LoVo (cell line): ENCODE measurements around the gene FRK.

Source experiments
- DNase-seq: peaks from one replicate; pipeline ENCODE4 v3.0.0-alpha.2; 2016; ENCODE audit warnings: low spot score

FRK gene

GRCh38 chr6:116035616-116036015 is 25.1 kb downstream of the FRK start:
- no peak for DNase-seq

- no peak for DNase-seq
Observed at GRCh38 chr6:116034327-116034726, 26.4 kb downstream of the FRK start.

- no peak for DNase-seq
Observed at GRCh38 chr6:116033687-116034303, 26.9 kb downstream of the FRK start.

GRCh38 chr6:116030770-116031169 is 29.9 kb downstream of the FRK start:
- DNase-seq: no peak

GRCh38 chr6:116029535-116029934 is 31.2 kb downstream of the FRK start:
- no peak for DNase-seq

- no peak for DNase-seq
Observed at GRCh38 chr6:116028233-116028632, 32.5 kb downstream of the FRK start.

GRCh38 chr6:116027801-116028200 is 32.9 kb downstream of the FRK start:
- DNase-seq: no peak

GRCh38 chr6:116025405-116025804 is 35.3 kb downstream of the FRK start:
- DNase-seq: no peak

- DNase-seq: no peak
Observed at GRCh38 chr6:116022841-116023445, 37.7 kb downstream of the FRK start.

GRCh38 chr6:116020738-116021137 is 40.0 kb downstream of the FRK start:
- no peak for DNase-seq

GRCh38 chr6:116019428-116019827 is 41.3 kb downstream of the FRK start:
- no peak for DNase-seq

GRCh38 chr6:116018976-116019375 is 41.7 kb downstream of the FRK start:
- no peak for DNase-seq

- DNase-seq: no peak
Observed at GRCh38 chr6:116017546-116018295, 43.0 kb downstream of the FRK start.

GRCh38 chr6:116016846-116017545 is 43.7 kb downstream of the FRK start:
- no peak for DNase-seq

- no peak for DNase-seq
Observed at GRCh38 chr6:116015983-116016382, 44.7 kb downstream of the FRK start.

GRCh38 chr6:116015561-116015960 is 45.1 kb downstream of the FRK start:
- no peak for DNase-seq

GRCh38 chr6:116012951-116013350 is 47.7 kb downstream of the FRK start:
- peak; percentile 27 for DNase-seq

GRCh38 chr6:116012471-116012949 is 48.2 kb downstream of the FRK start:
- DNase-seq: peak; percentile 41

GRCh38 chr6:116011520-116011919 is 49.2 kb downstream of the FRK start:
- peak; percentile 84 for DNase-seq

GRCh38 chr6:116010790-116011401 is 49.8 kb downstream of the FRK start:
- DNase-seq: peak; percentile 68

GRCh38 chr6:116010386-116010785 is 50.3 kb downstream of the FRK start:
- DNase-seq: no peak
